OCI-LY1 (cell line): ENCODE measurements around the gene KIAA1614.

ENCODE experiments used
- H2AFZ ChIP-seq: fragments of 200-600 bp; sonication (generic), shearing (Covaris generic); 2 replicates; pipeline ENCODE4 v1.6.0; 2014; ENCODE audit warnings: antibody characterized with exemption, mild to moderate bottlenecking, low read length
- H3F3A ChIP-seq: fragments of 200-600 bp; sonication (generic), shearing (Covaris generic); 2 replicates; pipeline ENCODE4 v1.6.0; 2014; ENCODE audit warnings: mild to moderate bottlenecking, antibody characterized with exemption, low read length, moderate library complexity; ENCODE audit not compliant: insufficient read depth
- H3K27ac ChIP-seq: fragments of 200-600 bp; sonication (generic); 2 replicates; pipeline ENCODE4 v1.5.1; 2014; ENCODE audit warnings: low read length, mixed run types, mild to moderate bottlenecking, low read depth; ENCODE audit not compliant: poor library complexity, severe bottlenecking
- H3K27me3 ChIP-seq: fragments of 200-600 bp; sonication (generic); 2 replicates; pipeline ENCODE4 v1.6.0; 2014; ENCODE audit warnings: antibody characterized with exemption, mild to moderate bottlenecking, low read length, moderate library complexity; ENCODE audit not compliant: insufficient read depth
- H3K36me3 ChIP-seq: fragments of 200-600 bp; sonication (generic); 2 replicates; pipeline ENCODE4 v1.6.1; 2014; ENCODE audit warnings: mild to moderate bottlenecking, antibody characterized with exemption, low read length, moderate library complexity, mixed read lengths; ENCODE audit not compliant: insufficient read depth
- H3K4me1 ChIP-seq: fragments of 200-600 bp; sonication (generic); 2 replicates; pipeline ENCODE4 v1.5.1; 2014; ENCODE audit warnings: mild to moderate bottlenecking, low read length, moderate library complexity; ENCODE audit not compliant: insufficient read depth, severe bottlenecking
- H3K4me2 ChIP-seq: fragments of 200-600 bp; sonication (generic), shearing (Covaris generic); 2 replicates; pipeline ENCODE4 v1.6.1; 2014; ENCODE audit warnings: low read length
- H3K4me3 ChIP-seq: fragments of 200-600 bp; sonication (generic); 2 replicates; pipeline ENCODE4 v1.5.1; 2014; ENCODE audit warnings: low read length, low read depth, mild to moderate bottlenecking, mixed read lengths; ENCODE audit not compliant: poor library complexity, severe bottlenecking
- H3K79me2 ChIP-seq: fragments of 200-600 bp; shearing (Covaris generic); 2 replicates; pipeline ENCODE4 v1.6.1; 2016; ENCODE audit warnings: mixed run types, low read length, mixed read lengths; ENCODE audit not compliant: insufficient read depth
- H3K9ac ChIP-seq: fragments of 200-600 bp; sonication (generic), shearing (Covaris generic); 2 replicates; pipeline ENCODE4 v1.6.1; 2014; ENCODE audit warnings: mild to moderate bottlenecking, low read length, mixed read lengths
- H3K9me2 ChIP-seq: fragments of 200-600 bp; sonication (generic), shearing (Covaris generic); 2 replicates; pipeline ENCODE4 v1.6.1; 2014; ENCODE audit warnings: low read depth, mild to moderate bottlenecking, low read length, mixed read lengths
- H3K9me3 ChIP-seq: fragments of 200-600 bp; shearing (Covaris generic); 2 replicates; pipeline ENCODE4 v1.6.1; 2014; ENCODE audit warnings: low read length, mixed read lengths
- H4K20me1 ChIP-seq: fragments of 200-600 bp; sonication (generic), shearing (Covaris generic); 2 replicates; pipeline ENCODE4 v1.6.0; 2016; ENCODE audit warnings: mild to moderate bottlenecking, low read length; ENCODE audit not compliant: insufficient read depth
- EZH2 ChIP-seq: fragments of 200-600 bp; sonication (generic), shearing (Covaris generic); IDR thresholded peaks from 2 replicates; pipeline ENCODE4 v1.8.0; 2017; ENCODE audit warnings: borderline replicate concordance, mixed run types, mild to moderate bottlenecking, antibody characterized with exemption, low read length, moderate library complexity, mixed read lengths
- TF ChIP-seq, protein P1 (sequence below): fragments of 200-600 bp; sonication (generic), shearing (Covaris generic); IDR thresholded peaks from 2 replicates; pipeline ENCODE4 v1.5.1; 2017; ENCODE audit warnings: mild to moderate bottlenecking, antibody characterized with exemption, low read length, moderate library complexity, mixed read lengths

The KIAA1614 gene

GRCh38 chr1:180976191-180976590 lies 63.5 kb downstream of the KIAA1614 start:
- no peaks in the 10 kb centered on the region for H3K9me3 ChIP-seq
- no peaks in the 10 kb centered on the region for H3F3A ChIP-seq
- H3K79me2 ChIP-seq, result no peaks in the 10 kb centered on the region
- H2AFZ ChIP-seq, result no peak overlapping the region
- H3K4me3 ChIP-seq, result no peak overlapping the region
- H3K4me1 ChIP-seq, result no peaks in the 10 kb centered on the region
- no peak overlapping the region for H3K27ac ChIP-seq
- H3K9ac ChIP-seq, result no peak overlapping the region
- no peak for TF ChIP-seq EZH2
- TF ChIP-seq, protein P1, sequence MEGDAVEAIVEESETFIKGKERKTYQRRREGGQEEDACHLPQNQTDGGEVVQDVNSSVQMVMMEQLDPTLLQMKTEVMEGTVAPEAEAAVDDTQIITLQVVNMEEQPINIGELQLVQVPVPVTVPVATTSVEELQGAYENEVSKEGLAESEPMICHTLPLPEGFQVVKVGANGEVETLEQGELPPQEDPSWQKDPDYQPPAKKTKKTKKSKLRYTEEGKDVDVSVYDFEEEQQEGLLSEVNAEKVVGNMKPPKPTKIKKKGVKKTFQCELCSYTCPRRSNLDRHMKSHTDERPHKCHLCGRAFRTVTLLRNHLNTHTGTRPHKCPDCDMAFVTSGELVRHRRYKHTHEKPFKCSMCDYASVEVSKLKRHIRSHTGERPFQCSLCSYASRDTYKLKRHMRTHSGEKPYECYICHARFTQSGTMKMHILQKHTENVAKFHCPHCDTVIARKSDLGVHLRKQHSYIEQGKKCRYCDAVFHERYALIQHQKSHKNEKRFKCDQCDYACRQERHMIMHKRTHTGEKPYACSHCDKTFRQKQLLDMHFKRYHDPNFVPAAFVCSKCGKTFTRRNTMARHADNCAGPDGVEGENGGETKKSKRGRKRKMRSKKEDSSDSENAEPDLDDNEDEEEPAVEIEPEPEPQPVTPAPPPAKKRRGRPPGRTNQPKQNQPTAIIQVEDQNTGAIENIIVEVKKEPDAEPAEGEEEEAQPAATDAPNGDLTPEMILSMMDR, result no peak
- peaks cover 43% of the 10 kb centered on the region for H3K36me3 ChIP-seq
- no peaks in the 10 kb centered on the region for H4K20me1 ChIP-seq
- no peaks in the 10 kb centered on the region for H3K9me2 ChIP-seq
- no peak overlapping the region for H3K4me2 ChIP-seq
- H3K27me3 ChIP-seq, result no peaks in the 10 kb centered on the region

- no peaks in the 10 kb centered on the region for H3F3A ChIP-seq
- no peaks in the 10 kb centered on the region for H3K9me2 ChIP-seq
- H3K27ac ChIP-seq, result no peak overlapping the region
- H4K20me1 ChIP-seq, result no peaks in the 10 kb centered on the region
- TF ChIP-seq, protein P1, result no peak
- no peak for TF ChIP-seq EZH2
- no peaks in the 10 kb centered on the region for H3K27me3 ChIP-seq
- H2AFZ ChIP-seq, result no peak overlapping the region
- H3K4me2 ChIP-seq, result no peak overlapping the region
- peaks cover 6% of the 10 kb centered on the region for H3K4me1 ChIP-seq
- H3K4me3 ChIP-seq, result no peak overlapping the region
- no peak overlapping the region for H3K9ac ChIP-seq
- H3K79me2 ChIP-seq, result no peaks in the 10 kb centered on the region
- H3K9me3 ChIP-seq, result no peaks in the 10 kb centered on the region
- peaks cover 43% of the 10 kb centered on the region for H3K36me3 ChIP-seq
Observed at GRCh38 chr1:180976732-180977357, 64.1 kb downstream of the KIAA1614 start.

- Histone ChIP-seq H2AFZ (no peak overlapping the region), H3K9me3 (no peaks in the 10 kb centered on the region), H3K9me2 (no peaks in the 10 kb centered on the region), H3K27ac (peak overlapping the region; percentile 61), H3K9ac (peak overlapping the region; percentile 31; the same call in 1 of the 2 replicates), H3K36me3 (peaks cover 32% of the 10 kb centered on the region), H3K4me2 (peak overlapping the region; percentile 63), H3K4me3 (peak overlapping the region; percentile 23), H3K27me3 (no peaks in the 10 kb centered on the region), H3F3A (no peaks in the 10 kb centered on the region), H3K4me1 (peaks cover 20% of the 10 kb centered on the region), H4K20me1 (no peaks in the 10 kb centered on the region), H3K79me2 (no peaks in the 10 kb centered on the region)
- TF ChIP-seq, protein P1, result no peak
- TF ChIP-seq EZH2, result no peak
Observed at GRCh38 chr1:180981596-180982387, 69.1 kb downstream of the KIAA1614 start.
